ENCODE data around the gene SUGCT. TPM values are rescaled to one million over a fixed set of nuclear protein-coding genes. Genes with fewer than 3 reads are reported as not detected.

The SUGCT gene
- total RNA-seq, 3 donors from 2014 or later: 2.3 to 4.5 (median 4.0) TPM

DNA sequence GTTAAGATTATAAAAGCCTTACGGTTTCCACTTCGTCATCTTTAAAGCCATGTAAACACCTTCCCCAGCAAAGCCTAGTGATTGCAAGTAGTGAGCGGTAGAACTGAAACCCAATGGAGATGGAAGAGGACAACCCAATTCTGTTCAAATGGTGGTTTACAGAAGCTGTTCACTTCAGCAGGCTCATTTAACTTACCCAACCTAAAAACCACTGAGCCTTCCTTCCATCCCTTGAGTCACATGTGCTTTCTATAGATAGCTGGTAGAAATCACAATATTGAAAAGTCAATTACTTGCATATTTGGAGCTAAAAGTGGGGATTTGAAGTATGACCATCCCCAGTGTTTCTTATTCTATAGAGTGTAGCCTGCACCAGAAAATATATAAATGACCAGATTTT lies 667.7 kb downstream of the SUGCT start:
- no peaks in the 10 kb centered on the region for H3K27me3 ChIP-seq
- intact Hi-C loops (cut with DNase I; ENCODE audit: low total_unique reads): no loop called here
- TF ChIP-seq POLR2A (IDR thresholded peaks at IDR 0.05) (no peak), POLR2AphosphoS5 (IDR thresholded peaks at IDR 0.05) (no peak), CTCF (IDR thresholded peaks at IDR 0.05) (no peak)

GRCh38 chr7:40804477-40805215 lies 669.8 kb downstream of the SUGCT start:
- Histone ChIP-seq H3K4me1 (no peaks in the 10 kb centered on the region), H3K4me3 (no peak overlapping the region), H3K27ac (no peak overlapping the region), H3K36me3 (no peaks in the 10 kb centered on the region), H3K27me3 (no peaks in the 10 kb centered on the region), H3K9me3 (no peaks in the 10 kb centered on the region)
- intact Hi-C loops (cut with DNase I; ENCODE audit: low total_unique reads): no loop called here
- no peak for TF ChIP-seq POLR2AphosphoS5 (IDR thresholded peaks at IDR 0.05)
- no peak for TF ChIP-seq POLR2A (IDR thresholded peaks at IDR 0.05)
- TF ChIP-seq CTCF (IDR thresholded peaks at IDR 0.05): no peak
- DNase-seq (ENCODE audit: low spot score in 2 of 2): no peak

More for the DNA sequence above, 667.7 kb downstream of the SUGCT start:
- Histone ChIP-seq H3K36me3 (no peaks in the 10 kb centered on the region), H3K4me3 (no peak overlapping the region), H3K27ac (no peak overlapping the region), H3K4me1 (no peaks in the 10 kb centered on the region), H3K9me3 (no peaks in the 10 kb centered on the region)
- DNase-seq (ENCODE audit: low spot score in 2 of 2): no peak

DNA sequence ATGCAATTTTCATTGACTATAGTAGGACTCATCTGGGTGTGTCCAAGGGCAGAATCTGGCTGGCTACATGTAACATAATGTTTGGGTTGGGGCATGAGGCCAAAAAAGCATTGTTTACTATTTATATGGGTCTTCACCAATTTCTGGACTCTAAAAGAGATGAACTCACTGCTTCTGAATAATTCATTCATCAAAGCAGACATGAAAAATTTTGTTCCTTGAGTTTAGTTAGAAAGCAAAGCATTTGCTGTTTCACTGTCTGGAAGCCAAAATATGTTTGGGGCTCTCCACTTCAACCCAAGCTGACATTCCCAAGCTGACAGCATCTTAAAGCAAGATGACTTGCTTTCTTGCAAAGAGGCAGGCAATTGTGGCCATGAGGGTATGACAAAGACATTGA lies 670.6 kb downstream of the SUGCT start:
- H3K4me1 ChIP-seq: no peaks in the 10 kb centered on the region
- intact Hi-C loops (cut with DNase I; ENCODE audit: low total_unique reads): no loop called here
- peaks cover 0 to 4% of the 10 kb centered on the region in 2 donors for H3K9me3 ChIP-seq
- no peak for TF ChIP-seq CTCF (IDR thresholded peaks at IDR 0.05)
- TF ChIP-seq POLR2A (IDR thresholded peaks at IDR 0.05): no peak
- TF ChIP-seq POLR2AphosphoS5 (IDR thresholded peaks at IDR 0.05): no peak
- H3K27me3 ChIP-seq: no peaks in the 10 kb centered on the region
- no peaks in the 10 kb centered on the region for H3K36me3 ChIP-seq
- H3K4me3 ChIP-seq: no peak overlapping the region
- DNase-seq (ENCODE audit: low spot score in 2 of 2): no peak
- H3K27ac ChIP-seq: no peak overlapping the region

GRCh38 chr7:40808378-40808942 lies 673.7 kb downstream of the SUGCT start:
- intact Hi-C loops (cut with DNase I; ENCODE audit: low total_unique reads): no loop called here
- no peaks in the 10 kb centered on the region for H3K27me3 ChIP-seq
- H3K36me3 ChIP-seq: no peaks in the 10 kb centered on the region
- TF ChIP-seq POLR2AphosphoS5 (IDR thresholded peaks at IDR 0.05) (no peak), POLR2A (IDR thresholded peaks at IDR 0.05) (no peak), CTCF (IDR thresholded peaks at IDR 0.05) (no peak)
- no peak overlapping the region for H3K4me3 ChIP-seq
- no peak for DNase-seq (ENCODE audit: low spot score in 2 of 2)
- H3K4me1 ChIP-seq: no peaks in the 10 kb centered on the region
- H3K27ac ChIP-seq: no peak overlapping the region
- peaks cover 4 to 5% of the 10 kb centered on the region in 2 donors for H3K9me3 ChIP-seq

- intact Hi-C loops (cut with DNase I; ENCODE audit: low total_unique reads): no loop called here
- no peaks in the 10 kb centered on the region for H3K4me1 ChIP-seq
- no peaks in the 10 kb centered on the region for H3K36me3 ChIP-seq
- no peaks in the 10 kb centered on the region for H3K27me3 ChIP-seq
- TF ChIP-seq POLR2A (IDR thresholded peaks at IDR 0.05): no peak
- H3K27ac ChIP-seq: no peak overlapping the region
- H3K4me3 ChIP-seq: no peak overlapping the region
- no peak for DNase-seq (ENCODE audit: low spot score in 2 of 2)
- peaks cover 4 to 5% of the 10 kb centered on the region in 2 donors for H3K9me3 ChIP-seq
Observed at GRCh38 chr7:40810274-40810673, 675.5 kb downstream of the SUGCT start.
